Measurements from ENCODE around the gene MKLN1.
A peak's percentile ranks its signal among the peaks of the same experiment; 100 is the strongest.

Gene MKLN1

DNA sequence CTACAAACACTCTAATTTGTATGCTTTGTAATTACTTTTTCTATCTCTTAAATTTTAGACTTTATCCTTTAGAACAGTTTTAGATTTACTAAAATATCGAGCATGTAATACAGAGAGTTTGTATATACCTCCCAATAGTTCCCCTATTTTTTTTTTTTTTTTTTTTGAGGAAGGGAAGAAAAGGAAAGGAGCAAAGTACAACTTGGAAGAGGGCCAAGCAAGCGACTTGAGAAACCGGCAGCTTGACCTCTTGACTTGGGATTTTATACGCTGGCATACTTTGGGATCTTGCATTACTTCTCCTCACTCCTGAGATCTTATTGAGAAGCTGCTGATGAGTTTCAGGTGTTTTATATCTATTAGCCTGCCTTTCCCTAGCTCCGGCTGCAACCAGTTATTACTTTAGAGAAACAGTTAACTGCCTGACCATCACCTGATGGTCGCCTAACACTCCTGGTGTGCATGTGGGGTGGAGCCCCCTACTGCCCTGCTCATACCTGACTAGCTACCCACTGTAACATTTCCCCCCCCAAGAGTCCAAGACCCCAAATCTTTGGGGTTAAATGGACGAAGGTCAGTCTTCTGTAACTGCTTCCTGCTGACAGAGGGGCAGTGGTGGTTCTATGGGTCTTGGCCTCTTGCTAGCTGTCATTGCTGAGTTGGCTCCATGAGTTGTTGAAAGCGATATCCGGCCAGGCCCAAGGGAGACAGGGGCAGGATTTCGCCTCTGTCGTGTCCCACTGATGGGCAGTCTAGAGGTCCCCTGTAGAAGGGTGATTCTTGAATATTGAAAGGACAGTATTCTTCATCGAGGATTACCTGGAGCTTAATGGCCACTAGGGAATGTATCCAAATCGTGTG lies 28.5 kb downstream of the MKLN1 start:
- DNase-seq = no peak

DNA sequence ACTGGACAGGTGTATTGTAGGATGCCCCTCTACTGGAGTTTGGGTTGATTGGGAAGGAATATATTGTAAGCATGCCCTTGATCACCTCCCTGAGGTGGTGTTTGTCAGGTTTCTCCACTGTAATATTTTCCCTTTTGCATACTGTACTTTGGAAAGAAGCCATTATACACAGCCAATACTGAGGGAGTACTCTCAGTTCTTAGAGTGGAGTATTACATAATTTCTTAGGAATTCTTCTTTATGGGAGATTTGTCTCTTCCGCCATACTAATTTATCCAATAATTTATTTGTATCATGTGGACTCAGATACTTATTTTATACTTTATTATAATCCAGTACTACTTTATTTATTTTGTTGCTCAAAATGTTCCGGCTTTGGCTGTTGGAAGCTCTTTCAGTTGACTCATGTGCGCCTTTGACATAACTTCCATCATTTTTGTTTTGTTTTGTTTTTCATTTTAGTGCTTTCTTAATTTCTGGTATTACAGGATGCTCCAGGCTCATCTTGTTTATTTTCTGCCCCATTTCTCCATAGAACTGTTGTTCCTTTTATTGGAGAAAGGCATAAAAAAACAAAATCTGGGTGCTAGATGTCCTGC lies 29.7 kb downstream of the MKLN1 start:
- no peak for DNase-seq

DNA sequence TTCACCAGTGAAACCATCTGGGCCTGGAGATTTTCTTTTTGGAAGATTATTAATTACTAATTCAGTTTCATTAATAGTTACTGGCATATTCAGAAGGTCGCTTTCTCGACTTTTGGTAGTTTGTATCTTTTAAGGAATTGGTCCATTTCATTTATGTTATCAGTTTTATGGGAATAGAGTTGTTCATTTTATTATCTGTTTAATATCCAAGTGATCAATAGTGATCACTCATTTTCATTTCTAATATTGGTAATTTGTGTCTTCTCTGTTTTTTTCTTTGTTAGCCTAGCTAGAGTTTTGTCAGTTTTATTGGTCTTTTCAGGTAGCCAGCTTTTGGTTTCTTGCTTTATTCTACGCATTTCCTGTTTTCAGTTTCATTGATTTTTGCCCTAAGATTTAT lies 31.0 kb downstream of the MKLN1 start:
- DNase-seq = no peak

DNA sequence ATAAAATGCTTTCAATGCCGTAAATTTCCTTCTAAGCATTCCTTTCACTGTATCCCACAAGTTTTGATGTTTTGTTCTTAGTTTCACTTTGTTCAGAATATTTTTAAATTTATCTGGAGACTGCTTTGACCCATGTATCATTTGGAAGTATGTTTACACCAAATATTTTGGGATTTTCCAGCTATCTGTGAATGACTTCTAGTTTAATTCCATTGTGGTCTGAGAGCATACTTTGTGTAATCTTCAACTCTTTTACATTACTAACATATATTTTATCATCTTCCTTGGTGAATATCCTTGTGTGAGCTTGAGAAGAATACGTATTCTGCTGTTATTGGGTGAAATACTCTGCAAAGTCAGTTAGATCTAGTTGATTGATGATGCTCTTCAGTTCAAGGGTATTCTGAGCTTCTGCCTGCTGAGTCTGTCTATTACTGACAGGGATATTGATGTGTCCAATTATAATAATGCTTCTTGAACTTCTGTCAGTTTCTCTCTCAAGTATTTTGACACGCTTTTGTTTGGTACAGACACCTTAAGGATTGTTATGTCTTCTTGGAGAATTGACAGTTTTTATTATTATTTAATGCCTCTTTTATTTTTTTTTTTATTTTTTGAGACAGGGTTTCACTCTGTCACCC lies 31.6 kb downstream of the MKLN1 start:
- DNase-seq = no peak

DNA sequence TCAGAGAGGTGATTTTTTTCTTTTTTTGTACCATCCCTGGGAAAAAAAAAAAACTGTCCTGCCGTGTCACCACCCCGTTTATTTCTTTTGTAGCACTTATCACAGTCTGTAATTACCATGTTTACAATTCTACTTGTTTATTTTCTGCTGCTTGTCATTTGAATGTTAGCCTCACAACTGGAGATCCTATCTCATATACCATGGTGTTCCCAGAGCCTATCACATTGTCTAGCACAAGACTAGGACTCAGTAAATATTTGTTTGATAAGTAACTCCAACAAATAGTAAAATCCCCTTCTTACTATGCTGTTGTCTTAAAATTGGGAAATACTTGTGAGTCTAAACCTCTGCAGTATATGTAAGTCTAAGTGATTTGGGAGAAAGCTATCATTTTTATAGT lies 36.0 kb downstream of the MKLN1 start:
- peak; percentile 66 for DNase-seq

DNA sequence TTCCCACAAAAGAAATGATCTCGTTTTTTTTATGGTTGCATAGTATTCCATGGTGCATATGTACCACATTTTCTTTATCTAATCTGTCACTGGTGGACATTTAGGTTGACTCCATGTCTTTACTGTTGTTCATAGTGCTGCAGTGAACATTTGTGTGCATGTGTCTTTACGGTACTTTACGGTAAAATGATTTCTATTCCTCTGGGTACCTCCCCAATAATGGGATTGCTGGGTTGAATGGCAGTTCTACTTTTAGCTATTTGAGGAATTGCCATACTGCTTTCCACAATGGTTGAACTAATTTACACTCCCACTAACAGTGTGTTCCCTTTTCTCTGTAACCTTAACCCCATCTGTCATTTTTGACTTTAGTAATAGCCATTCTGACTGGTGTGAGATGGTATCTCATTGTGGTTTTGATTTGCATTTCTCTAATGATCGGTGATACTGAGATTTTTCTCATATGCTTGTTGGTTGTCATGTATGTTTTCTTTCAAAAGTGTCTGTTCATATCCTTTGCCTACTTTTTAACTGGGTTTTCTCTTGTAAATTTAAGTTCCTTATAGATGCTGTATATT lies 37.2 kb downstream of the MKLN1 start:
- DNase-seq = no peak

DNA sequence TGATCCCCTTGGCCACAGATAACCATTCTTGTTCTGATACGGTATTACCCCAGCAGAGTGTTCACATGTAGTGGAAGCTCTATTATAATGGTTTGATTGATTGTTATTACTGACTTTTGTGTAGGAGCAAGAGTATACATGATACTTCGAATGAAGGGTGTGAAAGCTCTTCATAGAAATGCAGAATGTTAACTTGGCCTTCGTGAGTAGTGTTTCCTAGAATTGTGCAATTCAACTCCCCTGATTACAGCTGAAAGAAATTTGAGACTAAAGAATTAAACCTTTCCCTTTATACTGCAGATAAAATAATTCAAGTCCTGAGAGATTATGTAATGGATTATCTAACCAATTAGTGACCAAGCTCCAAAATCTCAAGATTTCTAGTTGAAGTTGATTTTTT lies 38.2 kb downstream of the MKLN1 start:
- DNase-seq = no peak

DNA sequence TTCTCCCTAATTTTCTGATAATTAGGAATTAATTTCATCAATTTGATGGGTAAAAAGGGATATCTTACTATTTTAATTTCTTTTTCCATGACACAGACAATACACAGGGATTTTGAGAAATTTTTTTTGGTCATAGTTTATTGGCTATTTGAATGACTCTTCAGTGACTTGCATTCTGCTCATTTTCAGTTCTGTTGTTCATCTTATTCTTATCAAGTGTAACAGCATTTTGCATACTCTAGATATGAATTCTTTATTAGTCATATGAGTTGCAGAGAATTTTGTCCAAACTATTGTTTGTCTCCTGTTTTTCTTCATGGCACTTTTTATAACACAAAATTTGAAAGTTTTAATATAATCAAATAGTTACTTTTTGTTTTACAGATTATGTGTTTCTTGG lies 41.7 kb downstream of the MKLN1 start:
- no peak for DNase-seq

DNA sequence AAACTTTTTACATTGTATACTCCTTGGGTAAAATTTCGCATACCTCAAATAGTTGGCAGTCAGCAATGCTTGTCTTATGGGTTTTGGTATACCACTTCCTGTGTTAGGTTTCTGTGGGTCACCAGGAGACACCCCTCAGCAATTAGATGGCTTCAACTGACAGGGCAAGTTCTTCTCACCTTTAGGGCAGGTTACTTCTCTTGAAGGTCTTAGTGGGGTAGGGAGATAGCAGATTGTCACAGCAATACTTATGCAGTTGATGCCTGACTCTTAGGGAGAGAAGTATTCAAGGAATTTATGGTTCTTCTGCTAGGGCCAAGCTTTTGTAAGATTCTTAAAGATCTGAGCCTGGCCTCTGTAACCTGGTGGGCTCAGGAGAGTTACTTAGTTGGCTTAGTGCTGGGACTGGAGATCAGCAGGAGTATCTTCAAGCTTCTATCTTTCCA lies 42.9 kb downstream of the MKLN1 start:
- no peak for DNase-seq

DNA sequence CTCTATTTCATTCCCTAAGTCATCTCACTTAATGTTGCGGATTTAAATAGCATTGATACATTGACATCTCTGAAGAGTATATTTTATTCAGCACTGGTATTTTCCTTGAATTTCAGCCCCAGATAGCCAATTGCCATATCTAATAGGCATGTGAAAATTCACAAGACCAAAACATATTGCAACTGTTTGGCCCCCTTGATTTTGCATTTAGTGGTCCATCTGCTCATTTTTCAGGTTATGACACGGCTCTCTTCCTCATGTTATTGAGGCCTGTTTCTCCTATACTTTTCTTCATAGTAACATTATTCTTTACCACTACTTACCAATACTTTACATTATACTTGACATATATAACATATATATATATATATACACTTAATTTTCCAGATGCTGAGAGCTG lies 43.7 kb downstream of the MKLN1 start:
- DNase-seq = no peak

DNA sequence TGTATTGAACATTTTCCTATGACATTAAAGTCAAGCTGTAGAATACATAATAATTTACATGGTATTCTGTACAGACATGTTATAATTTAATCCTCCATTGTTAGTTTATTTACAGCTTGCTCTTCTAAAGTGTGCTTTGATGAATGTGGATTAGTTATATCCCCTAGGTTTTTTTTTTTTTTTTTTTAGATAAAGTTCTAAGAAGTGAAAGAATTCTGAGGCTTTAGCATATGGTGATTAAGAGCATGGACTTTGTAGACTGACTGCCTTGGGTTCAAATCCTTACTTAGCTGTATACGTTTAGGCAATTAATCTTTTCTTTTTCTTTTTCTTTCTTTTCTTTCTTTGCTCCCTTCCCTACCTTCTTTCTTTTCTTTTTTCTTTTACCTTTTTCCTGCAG lies 44.9 kb downstream of the MKLN1 start:
- DNase-seq = no peak

DNA sequence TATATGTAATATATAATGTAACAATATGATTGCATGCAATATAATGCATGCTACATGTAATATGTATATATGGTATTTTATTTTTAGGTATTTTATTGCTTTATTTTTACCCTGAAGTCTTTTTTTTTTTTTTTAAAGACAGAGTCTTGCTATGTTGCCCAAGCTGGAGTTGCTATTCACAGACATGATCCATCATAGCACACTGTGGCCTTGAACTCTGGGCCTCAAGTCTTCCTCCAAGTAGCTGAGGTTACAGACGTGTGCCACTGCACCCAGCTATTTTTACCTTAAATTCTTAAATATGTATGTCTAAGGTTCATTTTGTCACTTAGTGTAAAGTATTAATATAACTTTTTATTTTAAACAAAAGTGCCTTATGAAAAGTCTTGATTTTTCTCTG lies 47.1 kb downstream of the MKLN1 start:
- DNase-seq = no peak

DNA sequence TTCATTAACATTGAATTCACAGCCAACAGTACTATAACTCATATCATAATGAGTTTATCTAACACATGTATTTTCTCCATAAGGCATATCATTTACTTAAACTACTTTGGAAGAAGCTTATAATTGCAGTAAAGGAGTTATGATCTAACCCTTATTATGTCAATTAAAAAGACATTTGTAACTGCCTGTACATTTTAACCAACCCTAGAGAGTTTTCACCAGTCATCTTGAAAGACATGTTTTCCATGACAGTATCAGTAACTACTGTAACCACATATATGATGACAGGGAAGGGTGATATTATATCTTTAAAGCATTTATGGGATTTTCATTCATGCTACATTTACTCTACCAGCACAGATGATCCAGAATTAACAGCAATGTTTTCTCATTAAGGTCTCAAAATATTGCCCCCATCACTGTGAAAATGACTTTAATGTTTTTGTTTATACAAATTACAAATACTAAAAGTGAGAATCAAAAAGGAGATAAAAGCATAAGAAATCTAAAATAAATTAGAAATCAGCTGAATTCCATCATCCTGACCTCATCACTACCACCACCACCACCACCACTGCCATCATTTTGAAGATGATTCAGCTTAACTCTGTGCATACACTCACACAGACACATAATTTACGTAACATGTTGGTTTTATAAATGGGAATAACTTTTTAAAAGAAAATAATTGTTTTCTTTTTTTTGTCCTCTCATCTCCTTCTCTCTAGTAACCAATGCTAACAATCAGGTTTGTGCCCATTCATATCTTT lies 53.6 kb downstream of the MKLN1 start:
- peak; percentile 34 for DNase-seq

DNA sequence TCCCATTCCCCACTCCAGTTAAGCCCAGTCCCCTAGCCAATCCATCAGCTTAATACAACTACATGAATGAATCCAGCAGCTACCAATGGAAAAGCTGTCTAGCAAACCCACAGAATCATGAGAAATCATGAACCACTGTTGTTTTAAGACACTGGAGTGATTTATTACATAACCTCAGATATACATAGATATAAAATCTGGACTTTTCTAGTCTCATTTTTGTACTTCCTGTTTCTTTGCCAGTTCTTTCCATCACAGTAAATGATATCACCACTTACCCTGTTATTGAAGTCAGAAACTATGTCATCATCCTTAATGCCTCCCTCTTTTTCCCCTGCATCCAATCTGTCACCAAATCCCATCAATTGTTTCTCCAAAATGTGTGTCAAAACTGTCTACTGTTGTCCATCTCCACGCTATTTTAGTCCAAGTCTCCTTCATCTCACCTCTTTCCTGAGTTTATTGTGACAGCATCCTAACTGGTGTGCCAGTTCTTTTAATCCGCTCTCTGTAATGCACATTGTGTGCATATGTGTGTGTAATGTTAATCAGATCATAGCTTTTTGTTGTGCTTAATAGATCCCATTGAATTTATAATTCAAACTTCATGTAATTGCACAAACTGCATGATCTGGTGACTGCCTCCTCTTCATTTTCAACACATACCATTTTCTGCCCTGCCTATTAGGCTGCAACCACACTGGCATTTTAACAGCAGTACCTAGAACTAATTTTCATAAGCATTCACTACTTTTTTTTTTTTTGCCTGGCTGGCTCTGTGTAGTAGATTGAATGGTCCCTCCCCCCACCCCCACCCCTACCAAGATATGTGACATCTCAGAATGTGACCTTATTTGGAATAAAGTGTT lies 56.0 kb downstream of the MKLN1 start:
- peak; percentile 16 for DNase-seq

DNA sequence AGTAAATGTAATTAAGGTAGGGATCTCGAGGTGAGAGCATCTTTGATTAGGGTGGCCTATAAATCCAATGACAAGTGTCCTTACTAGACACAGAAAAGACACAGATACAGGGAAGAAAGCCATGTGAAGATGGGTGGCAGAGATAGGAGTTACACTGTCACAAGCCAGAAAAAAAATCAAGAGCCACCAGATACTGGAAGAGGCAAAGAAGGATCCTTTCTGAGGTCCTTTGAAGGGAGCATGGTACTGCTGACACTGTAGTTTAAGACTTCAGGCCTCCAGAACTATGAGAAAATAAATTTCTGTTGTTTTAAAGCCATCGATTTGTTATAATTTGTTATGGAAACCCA lies 56.6 kb downstream of the MKLN1 start:
- DNase-seq = no peak

DNA sequence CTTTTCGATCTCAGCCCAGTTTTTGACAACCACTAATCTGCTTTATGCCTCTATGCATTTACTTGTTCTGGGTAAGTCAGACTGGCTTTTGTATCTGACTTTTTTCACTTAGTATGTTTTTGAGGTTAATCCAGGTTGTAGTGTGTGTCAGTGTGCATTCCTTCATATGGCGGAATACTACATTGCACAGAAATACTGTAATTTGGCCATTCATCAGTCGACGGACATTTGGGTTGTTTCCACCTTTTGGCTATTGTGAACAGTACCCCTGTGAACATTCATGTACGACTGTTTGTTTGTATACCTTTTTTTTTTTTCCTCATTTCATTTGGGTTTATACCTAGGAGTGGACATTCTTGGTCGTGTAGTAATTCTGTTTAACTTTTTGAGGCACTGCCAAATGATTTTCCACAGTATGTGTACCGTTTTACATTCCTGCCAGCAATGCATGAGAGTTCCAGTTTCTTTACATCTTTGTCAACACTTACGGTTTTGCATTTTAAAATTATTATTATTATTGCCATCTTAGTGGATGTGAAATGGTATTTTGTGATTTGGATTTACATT lies 57.4 kb downstream of the MKLN1 start:
- no peak for DNase-seq

DNA sequence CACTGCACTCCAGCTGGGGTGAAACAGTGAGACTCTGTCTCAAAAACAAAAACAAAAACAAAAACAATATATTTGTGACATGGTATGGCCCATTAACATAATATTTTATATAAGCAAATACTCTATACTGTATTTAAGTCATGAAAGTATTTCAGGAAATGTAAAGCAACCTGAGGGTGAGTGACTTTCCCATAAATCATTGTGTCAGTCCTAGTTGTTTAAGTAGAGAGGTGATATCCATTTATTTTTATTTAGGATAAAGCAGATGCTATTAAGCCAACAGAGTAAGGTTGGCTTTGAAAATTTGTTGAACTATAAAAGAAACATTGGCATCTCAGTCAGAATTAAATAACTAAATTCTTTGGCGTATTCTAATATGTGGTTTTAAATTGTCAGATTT lies 60.5 kb downstream of the MKLN1 start:
- no peak for DNase-seq

DNA sequence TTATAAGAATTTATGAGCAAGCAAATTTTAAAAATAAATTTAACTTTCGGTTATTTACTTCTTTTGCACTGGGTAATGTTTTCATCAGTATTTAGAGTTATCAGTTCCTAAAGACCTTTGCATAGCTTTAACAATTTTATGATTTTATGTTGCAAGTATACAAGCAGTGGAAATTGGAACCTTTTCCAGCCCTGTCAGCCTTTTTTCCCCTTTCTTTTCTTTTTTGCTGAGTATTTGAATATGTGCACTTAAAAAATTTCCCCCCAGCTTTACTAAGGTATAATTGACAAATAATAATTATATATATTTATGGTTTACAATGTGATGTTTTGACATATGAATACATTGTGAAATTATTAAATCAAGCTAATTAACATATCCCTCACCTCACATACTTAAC lies 62.6 kb downstream of the MKLN1 start:
- DNase-seq = no peak

DNA sequence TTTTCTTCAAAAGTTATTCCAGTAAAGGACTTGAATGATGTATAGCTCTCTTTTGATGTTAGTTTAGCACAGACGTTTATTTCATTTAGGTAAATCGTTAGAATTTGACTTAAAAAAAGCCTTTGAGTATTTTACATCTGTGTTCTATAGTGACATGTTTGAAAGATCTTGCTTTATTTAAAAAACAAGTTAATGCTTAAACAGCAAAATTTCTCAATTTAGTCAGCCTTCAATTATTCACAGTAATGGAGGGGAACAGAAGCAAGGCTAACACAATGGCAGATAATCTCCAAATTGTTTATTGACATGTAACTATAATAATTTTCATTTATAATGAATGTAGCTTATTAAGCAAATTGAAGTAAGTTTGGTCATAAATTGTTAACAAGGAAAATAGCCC lies 63.5 kb downstream of the MKLN1 start:
- no peak for DNase-seq

DNA sequence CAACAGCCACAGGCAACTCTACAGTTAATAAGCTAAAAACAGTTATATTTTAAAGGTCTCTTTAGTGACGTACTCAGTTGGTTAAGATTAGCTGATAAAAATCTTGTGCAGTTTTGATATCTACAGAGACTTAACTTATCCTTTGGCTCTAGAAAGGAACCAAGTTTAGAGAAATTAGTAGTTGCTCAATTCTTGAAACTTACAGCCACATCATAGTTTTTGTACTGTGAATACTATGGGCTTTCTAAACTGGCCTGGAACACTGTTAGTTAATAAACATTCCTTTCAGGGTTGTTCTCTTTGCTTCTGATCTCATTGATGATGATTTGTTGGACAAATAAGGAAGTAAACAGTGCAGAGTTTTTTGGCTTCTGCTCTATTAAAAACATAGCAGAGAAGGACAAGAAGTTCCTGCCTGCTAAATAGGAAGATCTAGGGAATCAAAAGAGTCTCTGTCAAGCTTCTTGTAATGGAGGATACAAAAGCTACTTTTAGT lies 73.1 kb downstream of the MKLN1 start:
- DNase-seq = no peak

DNA sequence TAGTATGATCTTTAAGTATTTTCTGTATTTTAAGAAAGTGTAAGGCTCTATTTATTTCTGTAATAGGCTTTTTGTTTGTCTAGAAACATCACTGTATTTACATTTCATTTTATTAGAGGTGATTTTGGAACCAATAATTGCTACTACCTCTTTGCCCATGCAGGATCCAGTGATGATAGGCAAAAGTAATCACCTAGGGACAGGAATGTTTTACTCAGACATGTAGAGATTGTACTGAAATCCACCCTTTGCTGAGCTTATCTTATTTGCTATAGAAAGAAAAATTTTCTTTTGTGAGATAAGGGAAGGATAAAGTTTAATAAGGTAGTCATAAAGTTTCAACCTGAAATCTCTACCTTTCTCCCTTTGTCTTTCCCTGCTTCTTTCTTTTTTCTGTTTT lies 73.5 kb downstream of the MKLN1 start:
- DNase-seq = no peak

DNA sequence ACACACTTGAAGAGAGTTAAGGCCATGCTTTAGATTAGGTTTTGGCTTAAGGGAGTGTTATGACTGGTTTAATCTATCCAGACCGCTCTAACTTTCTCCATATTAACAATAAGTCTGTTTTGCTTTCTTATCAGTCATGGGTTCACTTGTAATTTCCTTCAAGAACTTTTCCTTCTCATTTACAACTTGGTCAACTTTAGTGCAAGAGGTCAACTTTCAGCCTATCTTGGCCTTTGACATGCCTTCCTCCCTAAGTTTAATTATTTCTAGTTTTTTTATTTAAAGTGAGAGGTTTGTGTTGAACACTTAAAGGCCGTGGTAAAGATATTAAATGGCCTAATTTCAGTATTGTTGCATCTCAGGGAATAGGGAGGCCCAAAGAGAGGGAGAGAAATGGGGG lies 75.6 kb downstream of the MKLN1 start:
- DNase-seq = no peak

All from NCI-H69 (cell line).